GM12878 (cell line): Measurements from ENCODE around the gene ATXN7L1. TPM values are rescaled to one million over a fixed set of nuclear protein-coding genes. Genes with fewer than 3 reads are reported as not detected.

ENCODE experiments used
- ATAC-seq: fragments of 200-7000 bp; cut with Tn5 transposase; 3 replicates; pipeline ENCODE4 v1.9.1; 2020; ENCODE audit warnings: mild to moderate bottlenecking, moderate library complexity
- BruUV-seq: library from RNA; stranded (reverse); fragments of 400-500 nt; replicated peaks from 2 replicates; lab custom pipeline; 2021; lab: Mats Ljungman, UMichigan
- CTCF ChIA-PET: fragments of 300-600 bp; sonication (Branson Sonifier 250); formaldehyde crosslinking; extraction: SDS; loops from one replicate; lab custom pipeline; 2021; ENCODE audit warnings: inconsistent platforms; lab: Yijun Ruan, JAX
- POLR2A ChIA-PET: fragments of 350-600 bp; formaldehyde crosslinking; extraction: SDS; loops from one replicate; lab custom pipeline; 2021; ENCODE audit warnings: inconsistent platforms; lab: Charles Lee
- RAD21 ChIA-PET: fragments of 300-600 bp; sonication (Branson Sonifier 250); formaldehyde crosslinking; loops from one replicate; lab custom pipeline; 2023; ENCODE audit warnings: antibody characterized with exemption; ENCODE audit not compliant: unreplicated experiment; lab: Charles Lee
- SMC1A ChIA-PET: fragments of 300-600 bp; sonication (Branson Sonifier 250); formaldehyde crosslinking; loops from one replicate; lab custom pipeline; 2023; ENCODE audit not compliant: unreplicated experiment, uncharacterized antibody; lab: Charles Lee
- DNase-seq: peaks from one replicate; pipeline ENCODE4 v3.0.0-alpha.2; 2011; ENCODE audit warnings: low read depth, low spot score
- FAIRE-seq: peaks from 3 replicates; lab custom pipeline; 2011; peaks lifted over from hg19 to GRCh38; lab: Jason Lieb, UNC
- H2AFZ ChIP-seq: 2 replicates; pipeline ENCODE4 v1.6.0; 2011; ENCODE audit warnings: low read depth, low read length, control low read depth; ENCODE audit not compliant: control insufficient read depth
- H3K27ac ChIP-seq: 2 replicates; pipeline ENCODE4 v1.5.1; 2011; ENCODE audit warnings: control low read depth; ENCODE audit not compliant: control insufficient read depth, insufficient read depth
- H3K27me3 ChIP-seq, 2 experiments: replicated peaks in 1 of 2; 2 replicates each; pipeline versions ENCODE4 v1.6.0 to v1.6.1; 2011; ENCODE audit warnings: low read length in 1 of 2; ENCODE audit not compliant: control insufficient read depth in 2 of 2, insufficient read depth in 2 of 2
- H3K36me3 ChIP-seq, 2 experiments: 2 replicates each; pipeline ENCODE4 v1.5.1; 2011; ENCODE audit warnings: low read length in 1 of 2; ENCODE audit not compliant: control insufficient read depth in 2 of 2, insufficient read depth in 2 of 2
- H3K4me1 ChIP-seq: 2 replicates; pipeline ENCODE4 v1.6.1; 2011; ENCODE audit warnings: mild to moderate bottlenecking, low read length, moderate library complexity, mixed read lengths; ENCODE audit not compliant: control insufficient read depth, insufficient read depth
- H3K4me2 ChIP-seq: 2 replicates; pipeline ENCODE4 v1.6.0; 2011; ENCODE audit warnings: control low read depth; ENCODE audit not compliant: control insufficient read depth, insufficient read depth
- H3K4me3 ChIP-seq: fragments of 200-600 bp; sonication (generic); 2 replicates; pipeline ENCODE4 v1.5.1; 2016
- H3K79me2 ChIP-seq: 2 replicates; pipeline ENCODE4 v1.6.0; 2011; ENCODE audit warnings: low read length; ENCODE audit not compliant: control insufficient read depth, insufficient read depth
- H3K9ac ChIP-seq: 2 replicates; pipeline ENCODE4 v1.8.0; 2011; ENCODE audit warnings: low read length, control low read depth, mixed read lengths; ENCODE audit not compliant: control insufficient read depth, insufficient read depth
- H3K9me3 ChIP-seq: replicated peaks from 3 replicates; pipeline ENCODE4 v1.5.1; 2011; ENCODE audit warnings: mild to moderate bottlenecking, low read length; ENCODE audit not compliant: control insufficient read depth, insufficient read depth
- H4K20me1 ChIP-seq: 2 replicates; pipeline ENCODE4 v1.6.0; 2011; ENCODE audit not compliant: control insufficient read depth, insufficient read depth
- HDGF ChIP-seq: fragments of 450-650 bp; IDR thresholded peaks from 2 replicates; pipeline ENCODE4 v1.6.1; 2016; ENCODE audit warnings: antibody characterized with exemption
- KDM1A ChIP-seq: fragments of 200-600 bp; sonication (generic); IDR thresholded peaks from 2 replicates; pipeline ENCODE4 v1.6.1; 2016; ENCODE audit warnings: borderline replicate concordance
- MYB ChIP-seq: fragments of 150-350 bp; IDR thresholded peaks from 2 replicates; pipeline ENCODE4 v1.6.1; 2014; ENCODE audit warnings: mild to moderate bottlenecking, low read depth, low read length, borderline replicate concordance
- RELA ChIP-seq: fragments of 450-650 bp; IDR thresholded peaks from 2 replicates; pipeline ENCODE4 v1.8.0; 2014; ENCODE audit warnings: borderline replicate concordance; ENCODE audit not compliant: partially characterized antibody
- WGBS: methylation state at CpG from one replicate; pipeline ENCODE4 v1.1.6; 2016; ENCODE audit warnings: low lambda C conversion rate; ENCODE audit not compliant: insufficient replicate concordance, insufficient coverage; ENCODE audit errors: missing lambda C conversion rate; 5-methylcytosine and 5-hydroxymethylcytosine counted together
- in situ Hi-C: fragments of 300-500 bp; cut with MboI; formaldehyde crosslinking; loops from 9 replicates; pipeline ENCODE4 v1.14.3; 2018; ENCODE audit warnings: mixed read lengths
- intact Hi-C: fragments of 100-400 bp; cut with micrococcal nuclease; formaldehyde crosslinking; loops from one replicate; pipeline ENCODE4 v1.14.2; 2022; ENCODE audit not compliant: unreplicated experiment
- polyA plus RNA-seq, 11 experiments: library from polyadenylated mRNA; depleted of rRNA in 4 of 11; unstranded in 6 of 11; stranded (reverse) in 5 of 11; fragments of >200 nt; fragmentation: Nextera tagmentation in 4 of 11; fragmentation: Illumina TruSeq in 1 of 11; extraction: Ambion mirVana in 4 of 11; extraction: Trizol in 1 of 11; gene quantifications; 1 replicate in 1 of 11; 2 replicates in 10 of 11; pipeline versions ENCODE4 v1.2.1 to v1.2.3, GENCODE V29; 2011 to 2016; ENCODE audit warnings: inconsistent platforms in 2 of 11, missing spikeins in 2 of 11, low read depth in 1 of 11
- total RNA-seq, 4 experiments: library from RNA; depleted of rRNA in 3 of 4; stranded (reverse); fragments of >200 nt in 3 of 4; fragmentation: Illumina TruSeq in 1 of 4; extraction: Trizol in 1 of 4; gene quantifications; 2 replicates each; pipeline versions ENCODE4 v1.2.1 to v1.2.3, GENCODE V29; 2013 to 2021
- TF ChIP-seq, protein P1 (sequence below): fragments of 450-650 bp; IDR thresholded peaks from 2 replicates; pipeline ENCODE4 v1.6.1; 2017; ENCODE audit warnings: mild to moderate bottlenecking, moderate library complexity
- TF ChIP-seq, protein P2 (sequence below): fragments of 450-650 bp; formaldehyde crosslinking; IDR thresholded peaks from 2 replicates; pipeline ENCODE4 v1.4.0; 2022; ENCODE audit warnings: mild to moderate bottlenecking, moderate library complexity

ATXN7L1 gene
- total and polyA plus RNA-seq, 10 of the 15 experiments (the other 5 are each of a cell fraction or from before 2014, with no cell fraction given) = 0.40 to 2.9 (median 1.2) TPM

DNA sequence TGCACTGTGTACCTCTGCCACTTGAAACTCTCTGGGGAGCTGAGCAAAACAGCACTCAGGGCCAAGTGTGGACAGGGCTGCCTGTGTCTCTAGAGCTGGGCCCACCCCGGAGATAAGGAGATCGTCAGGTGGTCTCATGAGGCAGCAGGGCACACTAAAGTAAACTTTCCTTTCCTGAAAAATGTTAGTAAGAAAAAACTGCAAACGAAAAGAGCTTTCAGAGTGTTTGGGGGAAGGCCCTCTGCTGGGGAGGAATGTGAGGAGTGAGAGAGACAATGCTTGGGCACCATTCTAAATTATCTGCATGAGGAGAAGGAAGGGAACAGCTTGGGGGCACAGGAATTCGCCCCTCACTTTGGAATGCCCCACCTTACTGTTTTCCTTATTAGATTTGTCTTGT lies 127.7 kb downstream of the ATXN7L1 start:
- intact Hi-C loops = loop anchor here (5.0 kb wide), 1 partner anchor 96 kb away; no protein-coding TSS in a partner anchor
- 8% methylated on average over 4 of the region's 4 CpGs for WGBS

More for the DNA sequence above, 127.7 kb downstream of the ATXN7L1 start:
- ChIA-PET SMC1A (interaction anchor here (1.0 kb wide), 2 partner anchors 91 to 277 kb away, joined by 3 read pairs; no protein-coding TSS in a partner anchor), RAD21 (no interaction called here), CTCF (interaction anchor here (0.6 to 6.1 kb wide), 5 partner anchors 12 to 252 kb away, joined by 3 to 27 read pairs (median 4); no protein-coding TSS in a partner anchor), POLR2A (no interaction called here)
- no peaks in the 10 kb centered on the region for H3K36me3 ChIP-seq
- no peaks in the 10 kb centered on the region for H3K9me3 ChIP-seq
- no peaks in the 10 kb centered on the region for H3K79me2 ChIP-seq
- no peak overlapping the region for H3K4me2 ChIP-seq
- H2AFZ ChIP-seq = no peak overlapping the region
- H3K9ac ChIP-seq = no peak overlapping the region
- no peaks in the 10 kb centered on the region for H3K4me1 ChIP-seq
- no peak for DNase-seq
- H3K4me3 ChIP-seq = no peak overlapping the region
- TF ChIP-seq MYB (no peak), HDGF (no peak), KDM1A (no peak), RELA (no peak)
- TF ChIP-seq, protein P1, sequence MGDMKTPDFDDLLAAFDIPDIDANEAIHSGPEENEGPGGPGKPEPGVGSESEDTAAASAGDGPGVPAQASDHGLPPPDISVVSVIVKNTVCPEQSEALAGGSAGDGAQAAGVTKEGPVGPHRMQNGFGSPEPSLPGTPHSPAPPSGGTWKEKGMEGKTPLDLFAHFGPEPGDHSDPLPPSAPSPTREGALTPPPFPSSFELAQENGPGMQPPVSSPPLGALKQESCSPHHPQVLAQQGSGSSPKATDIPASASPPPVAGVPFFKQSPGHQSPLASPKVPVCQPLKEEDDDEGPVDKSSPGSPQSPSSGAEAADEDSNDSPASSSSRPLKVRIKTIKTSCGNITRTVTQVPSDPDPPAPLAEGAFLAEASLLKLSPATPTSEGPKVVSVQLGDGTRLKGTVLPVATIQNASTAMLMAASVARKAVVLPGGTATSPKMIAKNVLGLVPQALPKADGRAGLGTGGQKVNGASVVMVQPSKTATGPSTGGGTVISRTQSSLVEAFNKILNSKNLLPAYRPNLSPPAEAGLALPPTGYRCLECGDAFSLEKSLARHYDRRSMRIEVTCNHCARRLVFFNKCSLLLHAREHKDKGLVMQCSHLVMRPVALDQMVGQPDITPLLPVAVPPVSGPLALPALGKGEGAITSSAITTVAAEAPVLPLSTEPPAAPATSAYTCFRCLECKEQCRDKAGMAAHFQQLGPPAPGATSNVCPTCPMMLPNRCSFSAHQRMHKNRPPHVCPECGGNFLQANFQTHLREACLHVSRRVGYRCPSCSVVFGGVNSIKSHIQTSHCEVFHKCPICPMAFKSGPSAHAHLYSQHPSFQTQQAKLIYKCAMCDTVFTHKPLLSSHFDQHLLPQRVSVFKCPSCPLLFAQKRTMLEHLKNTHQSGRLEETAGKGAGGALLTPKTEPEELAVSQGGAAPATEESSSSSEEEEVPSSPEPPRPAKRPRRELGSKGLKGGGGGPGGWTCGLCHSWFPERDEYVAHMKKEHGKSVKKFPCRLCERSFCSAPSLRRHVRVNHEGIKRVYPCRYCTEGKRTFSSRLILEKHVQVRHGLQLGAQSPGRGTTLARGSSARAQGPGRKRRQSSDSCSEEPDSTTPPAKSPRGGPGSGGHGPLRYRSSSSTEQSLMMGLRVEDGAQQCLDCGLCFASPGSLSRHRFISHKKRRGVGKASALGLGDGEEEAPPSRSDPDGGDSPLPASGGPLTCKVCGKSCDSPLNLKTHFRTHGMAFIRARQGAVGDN = no peak
- TF ChIP-seq, protein P2, sequence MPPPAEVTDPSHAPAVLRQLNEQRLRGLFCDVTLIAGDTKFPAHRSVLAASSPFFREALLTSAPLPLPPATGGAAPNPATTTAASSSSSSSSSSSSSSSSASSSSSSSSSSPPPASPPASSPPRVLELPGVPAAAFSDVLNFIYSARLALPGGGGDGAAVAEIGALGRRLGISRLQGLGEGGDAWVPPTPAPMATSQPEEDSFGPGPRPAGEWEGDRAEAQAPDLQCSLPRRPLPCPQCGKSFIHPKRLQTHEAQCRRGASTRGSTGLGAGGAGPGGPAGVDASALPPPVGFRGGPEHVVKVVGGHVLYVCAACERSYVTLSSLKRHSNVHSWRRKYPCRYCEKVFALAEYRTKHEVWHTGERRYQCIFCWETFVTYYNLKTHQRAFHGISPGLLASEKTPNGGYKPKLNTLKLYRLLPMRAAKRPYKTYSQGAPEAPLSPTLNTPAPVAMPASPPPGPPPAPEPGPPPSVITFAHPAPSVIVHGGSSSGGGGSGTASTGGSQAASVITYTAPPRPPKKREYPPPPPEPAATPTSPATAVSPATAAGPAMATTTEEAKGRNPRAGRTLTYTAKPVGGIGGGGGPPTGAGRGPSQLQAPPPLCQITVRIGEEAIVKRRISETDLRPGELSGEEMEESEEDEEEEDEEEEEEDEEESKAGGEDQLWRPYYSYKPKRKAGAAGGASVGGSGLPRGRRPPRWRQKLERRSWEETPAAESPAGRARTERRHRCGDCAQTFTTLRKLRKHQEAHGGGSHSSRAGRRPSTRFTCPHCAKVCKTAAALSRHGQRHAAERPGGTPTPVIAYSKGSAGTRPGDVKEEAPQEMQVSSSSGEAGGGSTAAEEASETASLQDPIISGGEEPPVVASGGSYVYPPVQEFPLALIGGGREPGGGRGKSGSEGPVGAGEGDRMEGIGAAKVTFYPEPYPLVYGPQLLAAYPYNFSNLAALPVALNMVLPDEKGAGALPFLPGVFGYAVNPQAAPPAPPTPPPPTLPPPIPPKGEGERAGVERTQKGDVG (CRISPR knock-in tag) = no peak
- in situ Hi-C loops = no loop called here
- no peak overlapping the region for H3K27ac ChIP-seq
- BruUV-seq = no TSS peak
- H3K27me3 ChIP-seq = peaks cover 3 to 4% of the 10 kb centered on the region in 2 experiments; a peak in 3 of 4 replicates
- FAIRE-seq = no peak
- ATAC-seq = no peak
- H4K20me1 ChIP-seq = no peaks in the 10 kb centered on the region
